Measurements from ENCODE around the gene APOC4. TPM values are rescaled to one million over a fixed set of nuclear protein-coding genes. Genes with fewer than 3 reads are reported as not detected.
A peak's percentile ranks its signal among the peaks of the same experiment; 100 is the strongest.

Gene APOC4
- total RNA-seq, 1 experiment from 2014 or later = not detected

GRCh38 chr19:44955505-44956439 lies 13.7 kb downstream of the APOC4 start:
- Histone ChIP-seq H2AFZ (ENCODE audit: low read length) (no peak overlapping the region), H3K27ac (ENCODE audit: insufficient read length, low read depth, low read length) (no peak overlapping the region), H3K23ac (ENCODE audit: insufficient read length, low read depth, low read length) (no peak overlapping the region), H3K23me2 (ENCODE audit: insufficient read length, low read depth, low read length, poor library complexity, severe bottlenecking) (peaks cover 12% of the 10 kb centered on the region), H3K27me3 (ENCODE audit: insufficient read depth, low read length) (no peaks in the 10 kb centered on the region), H3K4me1 (ENCODE audit: insufficient read depth, low read length) (no peaks in the 10 kb centered on the region), H2AK5ac (ENCODE audit: insufficient read length, low read length) (no peak overlapping the region), H4K5ac (ENCODE audit: insufficient read length, low read depth, low read length) (no peak overlapping the region), H2BK20ac (ENCODE audit: low read depth, low read length, poor library complexity, severe bottlenecking) (no peak overlapping the region), H2BK120ac (ENCODE audit: low read depth, low read length, poor library complexity, severe bottlenecking) (no peak overlapping the region), H3K79me2 (ENCODE audit: insufficient read depth, low read length) (peaks cover 35% of the 10 kb centered on the region; the same call in 1 of the 2 replicates), H2BK15ac (ENCODE audit: low read depth, low read length) (no peak overlapping the region), H3K9me3 (ENCODE audit: control insufficient read depth, low read depth, low read length) (no peaks in the 10 kb centered on the region), H4K91ac (ENCODE audit: insufficient read length, low read depth, low read length) (no peak overlapping the region), H3K56ac (ENCODE audit: insufficient read length, low read depth, low read length) (no peak overlapping the region), H3K9ac (ENCODE audit: extremely low read depth, insufficient read length, low read length) (peak overlapping the region; percentile 96), H4K20me1 (ENCODE audit: control insufficient read depth, insufficient read depth, insufficient read length) (peaks cover 6% of the 10 kb centered on the region), H3K4ac (ENCODE audit: low read depth, low read length) (no peak overlapping the region), H3K4me2 (ENCODE audit: insufficient read depth, insufficient read length, low read length) (peak overlapping the region; percentile 93), H2BK5ac (ENCODE audit: insufficient read length, low read length) (no peak overlapping the region), H3K18ac (ENCODE audit: insufficient read length, low read depth, low read length) (no peak overlapping the region), H3K14ac (ENCODE audit: insufficient read depth, low read length) (peak overlapping the region; percentile 22; the same call in 1 of the 2 replicates), H4K8ac (replicated peaks; ENCODE audit: insufficient read length, low read depth, low read length) (no peak overlapping the region), H2BK12ac (ENCODE audit: insufficient read length, low read depth, low read length) (no peak overlapping the region), H3T11ph (ENCODE audit: low read length) (no peak overlapping the region), H3K79me1 (ENCODE audit: insufficient read depth, low read depth, low read length, poor library complexity, severe bottlenecking) (peaks cover 12% of the 10 kb centered on the region)
- H3K27me3 Mint-ChIP-seq (ENCODE audit: low read depth) = peaks cover 2% of the 10 kb centered on the region; the same call in 1 of the 2 replicates
- H3K4me1 Mint-ChIP-seq = peaks cover 17 to 30% of the 10 kb centered on the region in 2 experiments
- peak overlapping the region; percentile 62 to 70 (median 68) for H3K27ac Mint-ChIP-seq
- no peak for TF ChIP-seq CTCF (conservative IDR thresholded peaks at IDR 0.05)
- H3K9me3 Mint-ChIP-seq = no peaks in the 10 kb centered on the region; a peak in 1 of 5 replicates
- H3K4me3 Mint-ChIP-seq = peak overlapping the region; percentile 97 to 100
- DNase-seq = no peak
- no CpG with 5 or more reads among the region's 40 CpGs for WGBS (ENCODE audit: extremely low coverage, insufficient read length, low lambda C conversion rate)
- H3K36me3 Mint-ChIP-seq (ENCODE audit: insufficient read depth in 1 of 3, low read depth in 3 of 3) = peaks cover 0 to 10% (median 1%) of the 10 kb centered on the region in 3 experiments; a peak in 6 of 7 replicates

Measured in H9 (cell line).